Stomach (tissue), 9 donors: Measurements from ENCODE around the gene SFXN4. TPM values are rescaled to one million over a fixed set of nuclear protein-coding genes. Genes with fewer than 3 reads are reported as not detected.
A peak's percentile ranks its signal among the peaks of the same experiment; 100 is the strongest.

Source experiments
- DNase-seq, 2 donors: peaks; one replicate each; pipeline versions ENCODE4 v3.0.0 to v3.0.0-alpha.2; 2013 to 2019
- H3K27ac ChIP-seq, 5 donors: fragments of 200-600 bp in 4 of 5; sonication (generic) in 4 of 5; one replicate each; pipeline ENCODE4 v1.5.1; 2013 to 2019; ENCODE audit warnings: mild to moderate bottlenecking in 1 of 5, moderate library complexity in 1 of 5
- H3K27me3 ChIP-seq, 3 donors: fragments of 200-600 bp; sonication (generic); one replicate each; pipeline ENCODE4 v1.5.1; 2017 to 2019; ENCODE audit warnings: mixed run types in 1 of 3
- H3K36me3 ChIP-seq, 4 donors: fragments of 200-600 bp; sonication (generic); 1 replicate in 3 of 4; 2 replicates in 1 of 4; pipeline ENCODE4 v1.5.1; 2016 to 2019
- H3K4me1 ChIP-seq, 4 donors: fragments of 200-600 bp; sonication (generic); one replicate each; pipeline ENCODE4 v1.5.1; 2016 to 2019
- H3K4me3 ChIP-seq, 4 donors: fragments of 200-600 bp; sonication (generic) in 3 of 4; one replicate each; pipeline ENCODE4 v1.5.1; 2016 to 2019; ENCODE audit warnings: mild to moderate bottlenecking in 1 of 4
- H3K9me3 ChIP-seq, 4 donors: fragments of 200-600 bp; sonication (generic); one replicate each; pipeline ENCODE4 v1.5.1; 2016 to 2019
- CTCF ChIP-seq, 7 experiments: fragments of 450-650 bp in 4 of 7; fragments of 200-600 bp in 3 of 7; sonication (generic) in 3 of 7; IDR thresholded peaks; one replicate each; pipeline ENCODE4 v1.5.1; 2016 to 2019; ENCODE audit warnings: antibody characterized with exemption in 7 of 7, control low read depth in 2 of 7, mild to moderate bottlenecking in 1 of 7
- EP300 ChIP-seq: sonication (generic); formaldehyde crosslinking; IDR thresholded peaks from one replicate; pipeline ENCODE4 v1.6.1; 2017; ENCODE audit warnings: antibody characterized with exemption
- POLR2A ChIP-seq, 4 donors: fragments of 450-650 bp; IDR thresholded peaks; one replicate each; pipeline ENCODE4 v1.6.1; 2016; ENCODE audit warnings: antibody characterized with exemption in 4 of 4, control low read depth in 2 of 4, mild to moderate bottlenecking in 1 of 4, moderate library complexity in 1 of 4
- POLR2AphosphoS5 ChIP-seq, 3 donors: sonication (generic); formaldehyde crosslinking; IDR thresholded peaks; one replicate each; pipeline ENCODE4 v1.6.1; 2016; ENCODE audit warnings: antibody characterized with exemption in 3 of 3
- WGBS, 5 donors: extraction: QIAGEN DNeasy Blood & Tissue Kit in 3 of 5; methylation state at CpG; one replicate each; pipeline versions ENCODE4 v1.1.5 to v1.1.7; 2013 to 2018; 5-methylcytosine and 5-hydroxymethylcytosine counted together
- intact Hi-C: fragments of 100-400 bp; cut with DNase I; formaldehyde crosslinking; loops from one replicate; pipeline ENCODE4 v1.15.1; 2023; ENCODE audit warnings: low total_unique reads
- polyA plus RNA-seq, 3 donors: library from polyadenylated mRNA; stranded (reverse); fragments of 200-250 nt; gene quantifications; one replicate each; pipeline ENCODE4 v1.2.3, GENCODE V29; 2013
- total RNA-seq, 5 donors: library from RNA; depleted of rRNA; stranded (reverse); fragments of >200 nt; gene quantifications; one replicate each; pipeline versions ENCODE4 v1.1.0 to v1.2.3, GENCODE V29; 2014 to 2016
- donor health status: healthy with polysubstance abuse.
- donor health status: Bipolar disorder and iron deficiency.
- donor health status: healthy.

The SFXN4 gene
- total and polyA plus RNA-seq, 8 donors: 2.7 to 72.7 (median 24.8) TPM

GRCh38 chr10:119167041-119167440 is 1.5 kb upstream of the SFXN4 start:
- Histone ChIP-seq H3K36me3 (peaks cover 41 to 50% (median 48%) of the 10 kb centered on the region in 4 donors), H3K27me3 (no peaks in the 10 kb centered on the region), H3K9me3 (no peaks in the 10 kb centered on the region), H3K4me1 (peaks cover 0 to 28% (median 20%) of the 10 kb centered on the region in 4 donors), H3K4me3 (no peak overlapping the region), H3K27ac (peak overlapping the region in 2 of 5 donors; percentile 92)
- WGBS, 5 donors: 82 to 84% (median 84%) methylated on average over 8 of the region's 8 CpGs
- intact Hi-C loops: no loop called here
- TF ChIP-seq EP300 (no peak), CTCF (IDR thresholded peaks at IDR 0.05) (no peak), POLR2A (IDR thresholded peaks at IDR 0.05) (no peak), POLR2AphosphoS5 (IDR thresholded peaks at IDR 0.05) (no peak)
- DNase-seq: no peak

GRCh38 chr10:119166564-119166963 is 1.1 kb upstream of the SFXN4 start:
- peaks cover 36 to 48% (median 45%) of the 10 kb centered on the region in 4 donors for H3K36me3 ChIP-seq
- WGBS, 5 donors: 64 to 71% (median 69%) methylated on average over 8 of the region's 8 CpGs
- H3K27me3 ChIP-seq: no peaks in the 10 kb centered on the region
- peak overlapping the region in 4 of 5 donors; percentile 87 to 92 (median 91) for H3K27ac ChIP-seq
- DNase-seq: no peak
- peaks cover 0 to 33% (median 22%) of the 10 kb centered on the region in 4 donors for H3K4me1 ChIP-seq
- TF ChIP-seq POLR2A (IDR thresholded peaks at IDR 0.05): no peak
- no peak for TF ChIP-seq CTCF (IDR thresholded peaks at IDR 0.05)
- no peak for TF ChIP-seq EP300
- H3K4me3 ChIP-seq: peak overlapping the region in 1 of 4 donors; percentile 82
- H3K9me3 ChIP-seq: no peaks in the 10 kb centered on the region
- intact Hi-C loops: no loop called here

GRCh38 chr10:119166118-119166500 is 595 bp upstream of the SFXN4 start:
- Histone ChIP-seq H3K27ac (peak overlapping the region; percentile 83 to 92 (median 90)), H3K9me3 (no peaks in the 10 kb centered on the region), H3K27me3 (no peaks in the 10 kb centered on the region), H3K4me1 (peaks cover 0 to 36% (median 24%) of the 10 kb centered on the region in 4 donors), H3K4me3 (peak overlapping the region; percentile 72 to 89 (median 80)), H3K36me3 (peaks cover 32 to 45% (median 42%) of the 10 kb centered on the region in 4 donors)
- no peak for DNase-seq
- TF ChIP-seq EP300 (no peak), POLR2AphosphoS5 (IDR thresholded peaks at IDR 0.05) (no peak), CTCF (IDR thresholded peaks at IDR 0.05) (no peak), POLR2A (IDR thresholded peaks at IDR 0.05) (no peak)
- intact Hi-C loops: no loop called here
- WGBS, 5 donors: 64 to 69% (median 67%) methylated on average over 7 of the region's 7 CpGs

GRCh38 chr10:119162452-119163092 is 2.9 kb downstream of the SFXN4 start:
- TF ChIP-seq POLR2A (IDR thresholded peaks at IDR 0.05) (no peak), POLR2AphosphoS5 (IDR thresholded peaks at IDR 0.05) (no peak), EP300 (no peak), CTCF (IDR thresholded peaks at IDR 0.05) (no peak)
- intact Hi-C loops: no loop called here

More at GRCh38 chr10:119162452-119163092, 2.9 kb downstream of the SFXN4 start:
- no peak for DNase-seq
- 88 to 98% (median 95%) methylated on average over 5 of the region's 5 CpGs for WGBS, 5 donors
- H3K27ac ChIP-seq: no peak overlapping the region
- H3K27me3 ChIP-seq: no peaks in the 10 kb centered on the region
- no peak overlapping the region for H3K4me3 ChIP-seq
- H3K9me3 ChIP-seq: no peaks in the 10 kb centered on the region
- peaks cover 0 to 36% (median 24%) of the 10 kb centered on the region in 4 donors for H3K4me1 ChIP-seq
- H3K36me3 ChIP-seq: peaks cover 15 to 45% (median 41%) of the 10 kb centered on the region in 4 donors
